ENCODE data around the gene MAGEF1.

Gene MAGEF1

DNA sequence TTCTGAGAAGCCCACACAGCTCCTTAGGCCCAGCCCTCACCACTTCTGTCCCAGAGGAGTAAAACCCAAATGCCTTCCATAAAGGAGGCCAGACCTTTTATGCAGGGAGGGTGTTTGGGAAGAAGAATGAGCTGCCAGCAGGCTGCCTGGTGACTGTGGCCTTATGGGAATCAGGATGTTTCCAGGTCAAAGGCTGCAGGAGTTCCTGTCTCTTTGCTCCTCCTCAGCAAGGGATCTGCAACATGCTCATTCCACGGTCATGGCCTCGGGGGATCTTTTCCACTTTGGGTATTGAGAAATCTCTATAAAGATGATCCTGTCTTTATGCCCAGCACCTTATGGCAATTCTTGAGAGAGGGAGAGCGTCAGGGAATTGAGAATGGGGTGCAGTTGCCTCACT lies 25.2 kb upstream of the MAGEF1 start:
- H3K27ac ChIP-seq (ENCODE audit: low read depth, low read length) = no peak overlapping the region
- H3K9me3 ChIP-seq (ENCODE audit: insufficient read depth, low read length) = no peaks in the 10 kb centered on the region
- H3K79me2 ChIP-seq (ENCODE audit: insufficient read depth, low read length) = no peaks in the 10 kb centered on the region
- H2AFZ ChIP-seq (ENCODE audit: low read depth, low read length, severe bottlenecking) = no peak overlapping the region
- H3K9me2 ChIP-seq (replicated peaks; ENCODE audit: insufficient read depth, low read length) = no peaks in the 10 kb centered on the region
- H3K4me3 ChIP-seq (ENCODE audit: insufficient read depth, low read length, poor library complexity, severe bottlenecking) = no peak overlapping the region
- H3K36me3 ChIP-seq (ENCODE audit: low read length) = no peaks in the 10 kb centered on the region
- no peaks in the 10 kb centered on the region for H3K27me3 ChIP-seq (ENCODE audit: low read length)
- H3F3A ChIP-seq (ENCODE audit: insufficient read depth) = no peaks in the 10 kb centered on the region
- no peak overlapping the region for H3K9ac ChIP-seq (ENCODE audit: low read length)
- H3K4me2 ChIP-seq (ENCODE audit: low read depth, low read length, poor library complexity, severe bottlenecking) = no peak overlapping the region
- TF ChIP-seq CTCF (IDR thresholded peaks at IDR 0.05; ENCODE audit: insufficient read depth, low read length, poor library complexity, severe bottlenecking) (no peak), EZH2phosphoT487 (conservative IDR thresholded peaks at IDR 0.05; ENCODE audit: low read length) (no peak)
- no peaks in the 10 kb centered on the region for H4K20me1 ChIP-seq (ENCODE audit: low read depth, low read length)

GRCh38 chr3:184734903-184735701 lies 23.2 kb upstream of the MAGEF1 start:
- H3K4me2 ChIP-seq (ENCODE audit: low read depth, low read length, poor library complexity, severe bottlenecking) = no peak overlapping the region
- no peaks in the 10 kb centered on the region for H3K9me3 ChIP-seq (ENCODE audit: insufficient read depth, low read length)
- no peaks in the 10 kb centered on the region for H3F3A ChIP-seq (ENCODE audit: insufficient read depth)
- H4K20me1 ChIP-seq (ENCODE audit: low read depth, low read length) = no peaks in the 10 kb centered on the region
- no peaks in the 10 kb centered on the region for H3K27me3 ChIP-seq (ENCODE audit: low read length)
- no peaks in the 10 kb centered on the region for H3K9me2 ChIP-seq (replicated peaks; ENCODE audit: insufficient read depth, low read length)
- no peak overlapping the region for H3K4me3 ChIP-seq (ENCODE audit: insufficient read depth, low read length, poor library complexity, severe bottlenecking)
- TF ChIP-seq EZH2phosphoT487 (conservative IDR thresholded peaks at IDR 0.05; ENCODE audit: low read length) (no peak), CTCF (IDR thresholded peaks at IDR 0.05; ENCODE audit: insufficient read depth, low read length, poor library complexity, severe bottlenecking) (no peak)
- H3K9ac ChIP-seq (ENCODE audit: low read length) = no peak overlapping the region
- no peak overlapping the region for H2AFZ ChIP-seq (ENCODE audit: low read depth, low read length, severe bottlenecking)
- no peak overlapping the region for H3K27ac ChIP-seq (ENCODE audit: low read depth, low read length)
- H3K79me2 ChIP-seq (ENCODE audit: insufficient read depth, low read length) = no peaks in the 10 kb centered on the region
- no peaks in the 10 kb centered on the region for H3K36me3 ChIP-seq (ENCODE audit: low read length)

DNA sequence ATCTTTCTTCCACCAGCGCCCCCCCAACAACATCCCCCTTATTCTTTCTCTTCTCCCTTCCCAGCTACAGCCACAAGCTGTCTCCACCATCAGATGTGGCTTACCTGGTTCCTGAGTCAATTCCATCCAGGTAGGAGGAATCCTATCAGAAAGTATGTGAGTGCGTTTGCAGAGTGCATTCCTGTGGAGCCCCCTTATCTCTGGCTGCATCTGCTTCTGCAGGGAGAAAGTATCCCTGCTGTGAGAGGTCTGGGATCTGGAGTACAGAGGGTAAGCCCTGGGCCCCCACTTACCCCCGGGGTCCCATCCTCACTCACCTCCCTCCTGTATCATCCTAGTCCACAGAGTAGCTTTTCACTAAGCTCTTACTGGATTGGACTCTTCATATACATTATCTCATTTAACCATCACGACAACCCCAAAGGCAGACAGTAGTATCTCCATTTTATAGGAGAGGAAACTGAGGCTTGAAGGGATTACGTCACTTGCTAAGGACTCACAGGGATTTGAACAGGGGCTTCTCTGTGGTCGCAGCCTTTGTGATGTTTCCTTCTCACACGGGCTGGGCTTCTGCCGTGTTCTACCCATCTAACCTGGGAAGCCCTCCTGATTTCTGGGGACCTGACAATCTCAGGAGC lies 22.2 kb upstream of the MAGEF1 start:
- no peaks in the 10 kb centered on the region for H3K79me2 ChIP-seq (ENCODE audit: insufficient read depth, low read length)
- TF ChIP-seq EZH2phosphoT487 (conservative IDR thresholded peaks at IDR 0.05; ENCODE audit: low read length) (no peak), CTCF (IDR thresholded peaks at IDR 0.05; ENCODE audit: insufficient read depth, low read length, poor library complexity, severe bottlenecking) (no peak)
- no peak overlapping the region for H2AFZ ChIP-seq (ENCODE audit: low read depth, low read length, severe bottlenecking)
- H3K36me3 ChIP-seq (ENCODE audit: low read length) = no peaks in the 10 kb centered on the region
- no peaks in the 10 kb centered on the region for H3K9me3 ChIP-seq (ENCODE audit: insufficient read depth, low read length)
- no peaks in the 10 kb centered on the region for H3K9me2 ChIP-seq (replicated peaks; ENCODE audit: insufficient read depth, low read length)
- H3F3A ChIP-seq (ENCODE audit: insufficient read depth) = no peaks in the 10 kb centered on the region
- H3K4me3 ChIP-seq (ENCODE audit: insufficient read depth, low read length, poor library complexity, severe bottlenecking) = no peak overlapping the region
- H3K27me3 ChIP-seq (ENCODE audit: low read length) = no peaks in the 10 kb centered on the region
- no peak overlapping the region for H3K9ac ChIP-seq (ENCODE audit: low read length)
- no peak overlapping the region for H3K4me2 ChIP-seq (ENCODE audit: low read depth, low read length, poor library complexity, severe bottlenecking)
- H3K27ac ChIP-seq (ENCODE audit: low read depth, low read length) = no peak overlapping the region
- H4K20me1 ChIP-seq (ENCODE audit: low read depth, low read length) = no peaks in the 10 kb centered on the region
